Measurements from ENCODE around the gene PCK1. TPM values are rescaled to one million over a fixed set of nuclear protein-coding genes. Genes with fewer than 3 reads are reported as not detected.

PCK1 gene
- total and polyA plus RNA-seq, 2 of the 13 experiments (the other 11 are each of a cell fraction or from before 2014, with no cell fraction given), result 6.5 to 12.6 TPM

- Histone ChIP-seq H4K20me1 (ENCODE audit: insufficient read depth, low read length) (no peaks in the 10 kb centered on the region), H3K27me3 (ENCODE audit: control insufficient read depth in 1 of 2, insufficient read depth in 2 of 2, low read length in 2 of 2) (peaks cover 0 to 47% of the 10 kb centered on the region in 2 experiments; a peak in 3 of 5 replicates), H3K27ac (ENCODE audit: extremely low read length, insufficient read depth, low read length) (no peak overlapping the region), H3K36me3 (replicated peaks in 1 of 2; ENCODE audit: control insufficient read depth in 1 of 2, insufficient read depth in 2 of 2, low read length in 2 of 2) (no peaks in the 10 kb centered on the region), H3K4me2 (ENCODE audit: low read depth, low read length) (no peak overlapping the region), H2AFZ (ENCODE audit: low read length) (no peak overlapping the region), H3K79me2 (ENCODE audit: insufficient read depth, low read length) (no peaks in the 10 kb centered on the region), H3K4me3 (replicated peaks in 1 of 3; ENCODE audit: insufficient read depth in 1 of 3, low read depth in 2 of 3, low read length in 3 of 3) (no peak overlapping the region), H3K9me3 (ENCODE audit: low read length) (no peaks in the 10 kb centered on the region), H3K9ac (ENCODE audit: insufficient read depth, low read depth, low read length) (no peak overlapping the region), H3K4me1 (ENCODE audit: insufficient read depth, low read length) (peaks cover 22% of the 10 kb centered on the region)
- POLR2A ChIA-PET, result no interaction called here
- intact Hi-C loops (cut with micrococcal nuclease; ENCODE audit: unreplicated experiment) (no loop called here), in situ Hi-C loops (cut with HindIII; ENCODE audit: extremely low pct_ligation_motif_present, low pct_unique_long_range_greater_than_20kb) (no loop called here)
- TF ChIP-seq KLF13 (CRISPR knock-in tag; IDR thresholded peaks at IDR 0.05) (no peak), ZNF576 (CRISPR knock-in tag; IDR thresholded peaks at IDR 0.05) (no peak), ZNF850 (CRISPR knock-in tag; conservative IDR thresholded peaks at IDR 0.05) (no peak), ZBTB43 (CRISPR knock-in tag; conservative IDR thresholded peaks at IDR 0.05) (no peak), ZBTB46 (CRISPR knock-in tag; IDR thresholded peaks at IDR 0.05; ENCODE audit: borderline replicate concordance) (no peak), FOSL1 (CRISPR knock-in tag; IDR thresholded peaks at IDR 0.05; ENCODE audit: borderline replicate concordance) (no peak), ZNF337 (CRISPR knock-in tag; IDR thresholded peaks at IDR 0.05; ENCODE audit: borderline replicate concordance, low read depth) (no peak), HMG20B (CRISPR knock-in tag; conservative IDR thresholded peaks at IDR 0.05) (no peak), GABPB1 (CRISPR knock-in tag; IDR thresholded peaks at IDR 0.05) (no peak), ZSCAN22 (CRISPR knock-in tag; IDR thresholded peaks at IDR 0.05) (no peak), ISL2 (CRISPR knock-in tag; IDR thresholded peaks at IDR 0.05) (no peak), ATF3 (CRISPR knock-in tag; IDR thresholded peaks at IDR 0.05) (no peak)
- 5% methylated on average over 5 of the region's 5 CpGs for WGBS (ENCODE audit: low lambda C conversion rate)
- no TSS peak for BruUV-seq (replicated peaks)
- ATAC-seq (no peak), DNase-seq (ENCODE audit: low spot score) (no peak), FAIRE-seq (no peak)
- CTCF ChIA-PET (ENCODE audit: low intra/inter-chr PET ratio, low total read pairs), result interaction anchor here (1.4 kb wide), 1 partner anchor 8 kb away, joined by 3 read pairs; no protein-coding TSS in a partner anchor
Observed at GRCh38 chr20:57522380-57523140, 38.4 kb upstream of the PCK1 start.
